DND-41 (cell line): ENCODE results near the gene NFIL3.

Experiments used
- ATAC-seq: fragments of 200-7000 bp; cut with Tn5 transposase; 3 replicates; pipeline ENCODE4 v1.9.1; 2021; ENCODE audit warnings: low read depth; ENCODE audit not compliant: insufficient read depth
- DNase-seq: peaks from one replicate; pipeline ENCODE4 v3.0.0-alpha.2; 2020
- H2AFZ ChIP-seq: 2 replicates; pipeline ENCODE4 v1.6.0; 2012; ENCODE audit warnings: low read depth, low read length
- H3K27ac ChIP-seq: 2 replicates; pipeline ENCODE4 v1.5.1; 2012; ENCODE audit warnings: low read length, inconsistent platforms
- H3K27me3 ChIP-seq: fragments of 200-600 bp; sonication (generic); 2 replicates; pipeline ENCODE4 v1.6.0; 2012; ENCODE audit warnings: low read length, mild to moderate bottlenecking, inconsistent platforms; ENCODE audit not compliant: insufficient read depth, poor library complexity
- H3K36me3 ChIP-seq: 2 replicates; pipeline ENCODE4 v1.5.1; 2012; ENCODE audit warnings: low read length, inconsistent platforms; ENCODE audit not compliant: insufficient read depth
- H3K4me1 ChIP-seq: 2 replicates; pipeline ENCODE4 v1.5.1; 2012; ENCODE audit warnings: mild to moderate bottlenecking, low read length; ENCODE audit not compliant: insufficient read depth
- H3K4me2 ChIP-seq: 2 replicates; pipeline ENCODE4 v1.6.0; 2012; ENCODE audit warnings: mild to moderate bottlenecking, moderate library complexity, low read length, inconsistent platforms; ENCODE audit not compliant: insufficient read depth
- H3K4me3 ChIP-seq, 2 experiments: fragments of 200-600 bp in 1 of 2; shearing (Covaris generic) in 1 of 2; 2 replicates each; pipeline ENCODE4 v1.5.1; 2012 to 2016; ENCODE audit warnings: inconsistent platforms in 2 of 2, low read length in 2 of 2, mild to moderate bottlenecking in 2 of 2, low read depth in 1 of 2, moderate library complexity in 1 of 2
- H3K79me2 ChIP-seq: 2 replicates; pipeline ENCODE4 v1.6.0; 2012; ENCODE audit warnings: low read length, inconsistent platforms; ENCODE audit not compliant: insufficient read depth
- H3K9ac ChIP-seq: 2 replicates; pipeline ENCODE4 v1.6.0; 2012; ENCODE audit warnings: low read depth, mild to moderate bottlenecking, inconsistent platforms, low read length, moderate library complexity
- H3K9me3 ChIP-seq: 2 replicates; pipeline ENCODE4 v1.5.1; 2012; ENCODE audit warnings: low read length, moderate library complexity, mild to moderate bottlenecking, inconsistent platforms; ENCODE audit not compliant: insufficient read depth, severe bottlenecking
- H4K20me1 ChIP-seq: 2 replicates; pipeline ENCODE4 v1.6.0; 2012; ENCODE audit warnings: low read length; ENCODE audit not compliant: insufficient read depth
- CTCF ChIP-seq: IDR thresholded peaks from 2 replicates; pipeline ENCODE4 v1.5.1; 2012; ENCODE audit warnings: borderline replicate concordance, low read length, moderate library complexity, mild to moderate bottlenecking; ENCODE audit not compliant: poor library complexity, severe bottlenecking; ENCODE audit errors: extremely low read depth
- EZH2 ChIP-seq: IDR thresholded peaks from 3 replicates; pipeline ENCODE4 v1.6.1; 2012; ENCODE audit warnings: borderline replicate concordance, low read depth, mild to moderate bottlenecking, moderate library complexity, low read length, inconsistent platforms; ENCODE audit not compliant: severe bottlenecking

NFIL3 gene

GRCh38 chr9:91433180-91433579 is 9.5 kb upstream of the NFIL3 start:
- H3K36me3 ChIP-seq = no peaks in the 10 kb centered on the region
- peaks cover 20% of the 10 kb centered on the region for H3K27me3 ChIP-seq
- no peaks in the 10 kb centered on the region for H3K9me3 ChIP-seq
- no peaks in the 10 kb centered on the region for H4K20me1 ChIP-seq
- no peak overlapping the region for H3K4me2 ChIP-seq
- H3K9ac ChIP-seq = no peak overlapping the region
- DNase-seq (no peak), ATAC-seq (0 out of 3 replicates have a peak, but pooled peaks have one; percentile 40)
- no peak overlapping the region for H2AFZ ChIP-seq
- H3K4me1 ChIP-seq = no peaks in the 10 kb centered on the region
- H3K27ac ChIP-seq = no peak overlapping the region
- TF ChIP-seq CTCF (peak; percentile 41), EZH2 (no peak)
- no peak overlapping the region for H3K4me3 ChIP-seq
- no peaks in the 10 kb centered on the region for H3K79me2 ChIP-seq

- Histone ChIP-seq H3K79me2 (no peaks in the 10 kb centered on the region), H3K4me1 (no peaks in the 10 kb centered on the region), H3K4me2 (no peak overlapping the region), H3K9me3 (no peaks in the 10 kb centered on the region), H3K9ac (no peak overlapping the region), H4K20me1 (no peaks in the 10 kb centered on the region), H3K27ac (no peak overlapping the region), H3K27me3 (peaks cover 14% of the 10 kb centered on the region), H3K36me3 (no peaks in the 10 kb centered on the region), H3K4me3 (no peak overlapping the region), H2AFZ (no peak overlapping the region)
- TF ChIP-seq EZH2 (no peak), CTCF (no peak)
- ATAC-seq (no peak), DNase-seq (no peak)
These were observed 7.9 kb upstream of the NFIL3 start for GRCh38 chr9:91431485-91431884.

DNA sequence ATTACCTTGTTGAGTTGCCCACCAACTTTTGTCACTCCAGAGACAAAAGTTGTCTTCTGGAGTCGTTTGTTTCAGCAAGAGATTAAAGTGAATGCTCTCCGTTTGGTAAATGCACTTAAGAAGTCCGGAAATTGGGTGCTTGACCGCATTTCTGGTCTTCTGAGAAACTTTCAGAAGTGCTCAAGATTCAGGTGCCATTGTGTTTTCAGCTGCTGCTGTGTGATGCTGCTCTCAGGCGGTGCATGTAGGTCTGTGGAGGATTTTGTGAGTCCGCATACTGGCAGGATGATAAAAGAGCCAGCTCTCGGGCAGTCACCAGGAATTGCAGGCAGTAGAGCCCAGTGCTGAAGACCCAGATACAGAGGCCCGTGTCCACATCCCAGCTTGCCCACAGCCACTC is 5.9 kb upstream of the NFIL3 start:
- Histone ChIP-seq H3K9me3 (no peaks in the 10 kb centered on the region), H3K4me3 (no peak overlapping the region), H3K27ac (no peak overlapping the region)

More for the DNA sequence above, 5.9 kb upstream of the NFIL3 start:
- peaks cover 27% of the 10 kb centered on the region for H3K27me3 ChIP-seq
- H3K4me2 ChIP-seq = no peak overlapping the region
- ATAC-seq (peak; percentile 60; the same call in 2 of the 3 replicates), DNase-seq (peak; percentile 39)
- H4K20me1 ChIP-seq = no peaks in the 10 kb centered on the region
- H3K4me1 ChIP-seq = peaks cover 6% of the 10 kb centered on the region
- TF ChIP-seq CTCF = no peak
- no peak for TF ChIP-seq EZH2
- H3K36me3 ChIP-seq = no peaks in the 10 kb centered on the region
- H3K79me2 ChIP-seq = no peaks in the 10 kb centered on the region
- no peak overlapping the region for H3K9ac ChIP-seq
- no peak overlapping the region for H2AFZ ChIP-seq
